K562 (cell line): ENCODE data around the gene CTBP2. TPM values are rescaled to one million over a fixed set of nuclear protein-coding genes. Genes with fewer than 3 reads are reported as not detected.

Experiments
- ATAC-seq: fragments of 200-7000 bp; cut with Tn5 transposase; 3 replicates; pipeline ENCODE4 v1.9.1; 2020; ENCODE audit warnings: moderate library complexity
- BruUV-seq: library from RNA; stranded (reverse); fragments of 400-500 nt; replicated peaks from 2 replicates; lab custom pipeline; 2021; lab: Mats Ljungman, UMichigan
- CTCF ChIA-PET: fragments of 300-600 bp; formaldehyde crosslinking; extraction: SDS; loops from one replicate; lab custom pipeline; 2021; ENCODE audit warnings: low intra/inter-chr PET ratio; lab: Yijun Ruan, JAX
- POLR2A ChIA-PET: fragments of 300-600, 350-650 bp; sonication (Branson Sonifier 250); formaldehyde crosslinking; extraction: SDS; loops from one replicate; lab custom pipeline; 2021; ENCODE audit warnings: antibody characterized with exemption, inconsistent platforms; lab: Yijun Ruan, JAX
- DNase-seq, 4 experiments: peaks; one replicate each; pipeline versions ENCODE4 v3.0.0 to v3.0.0-alpha.2; 2011 to 2018; ENCODE audit warnings: low spot score in 3 of 4, mixed read lengths in 3 of 4; ENCODE audit errors: extremely low read depth in 1 of 4
- FAIRE-seq: peaks from 2 replicates; lab custom pipeline; 2011; peaks lifted over from hg19 to GRCh38; lab: Jason Lieb, UNC
- H2AFZ ChIP-seq: 2 replicates; pipeline ENCODE4 v1.6.0; 2011; ENCODE audit warnings: low read depth, low read length, control low read depth, inconsistent platforms
- H3K27ac ChIP-seq: fragments of 200-600 bp; 3 replicates; pipeline ENCODE4 v1.8.0; 2011; ENCODE audit warnings: low read depth, mild to moderate bottlenecking, control low read depth, inconsistent platforms, low read length, moderate library complexity, mixed read lengths; ENCODE audit errors: extremely low read depth
- H3K27me3 ChIP-seq, 2 experiments: fragments of 300-600 bp in 1 of 2; 2 replicates in 1 of 2; 3 replicates in 1 of 2; pipeline versions ENCODE4 v1.6.0 to v1.8.0; 2011; ENCODE audit warnings: inconsistent platforms in 2 of 2, low read length in 2 of 2, mild to moderate bottlenecking in 1 of 2, mixed read lengths in 1 of 2, moderate library complexity in 1 of 2; ENCODE audit not compliant: control insufficient read depth in 2 of 2, insufficient read depth in 2 of 2
- H3K36me3 ChIP-seq: fragments of 300-600 bp; 3 replicates; pipeline ENCODE4 v1.8.0; 2011; ENCODE audit warnings: mild to moderate bottlenecking, low read length, inconsistent platforms; ENCODE audit not compliant: control insufficient read depth, insufficient read depth
- H3K4me1 ChIP-seq, 2 experiments: fragments of 200-600 bp in 1 of 2; replicated peaks in 1 of 2; 2 replicates in 1 of 2; 3 replicates in 1 of 2; pipeline versions ENCODE4 v1.5.1 to v1.8.0; 2011; ENCODE audit warnings: inconsistent platforms in 2 of 2, low read length in 2 of 2, mild to moderate bottlenecking in 1 of 2, mixed read lengths in 1 of 2, moderate library complexity in 1 of 2; ENCODE audit not compliant: control insufficient read depth in 2 of 2, insufficient read depth in 2 of 2
- H3K4me2 ChIP-seq: 2 replicates; pipeline ENCODE4 v1.6.1; 2011; ENCODE audit warnings: low read length, control low read depth, inconsistent platforms, mixed read lengths; ENCODE audit not compliant: insufficient read depth
- H3K4me3 ChIP-seq: fragments of 200-600 bp; sonication (generic), shearing (Covaris generic); 2 replicates; pipeline ENCODE4 v1.5.1; 2016; ENCODE audit warnings: control low read depth, inconsistent platforms
- H3K79me2 ChIP-seq: fragments of 200-600 bp; 3 replicates; pipeline ENCODE4 v1.8.0; 2011; ENCODE audit warnings: low read length, inconsistent platforms; ENCODE audit not compliant: control insufficient read depth, insufficient read depth
- H3K9ac ChIP-seq, 2 experiments: 2 replicates each; pipeline versions ENCODE4 v1.6.0 to v1.6.1; 2011; ENCODE audit warnings: low read depth in 2 of 2, low read length in 2 of 2, control low read depth in 1 of 2, inconsistent platforms in 1 of 2, mild to moderate bottlenecking in 1 of 2, mixed read lengths in 1 of 2; ENCODE audit not compliant: insufficient read depth in 1 of 2
- H3K9me1 ChIP-seq: one replicate; pipeline ENCODE4 v1.6.0; 2011; ENCODE audit warnings: inconsistent platforms, mild to moderate bottlenecking, low read length, moderate library complexity; ENCODE audit not compliant: control insufficient read depth, insufficient read depth
- H3K9me3 ChIP-seq: replicated peaks from 2 replicates; pipeline ENCODE4 v1.5.1; 2011; ENCODE audit warnings: low read depth, low read length, inconsistent platforms; ENCODE audit not compliant: control insufficient read depth, insufficient read depth
- H4K20me1 ChIP-seq: replicated peaks from 2 replicates; pipeline ENCODE4 v1.6.1; 2011; ENCODE audit warnings: low read length, inconsistent platforms, mixed read lengths; ENCODE audit not compliant: control insufficient read depth, insufficient read depth
- ELF4 ChIP-seq: fragments of 450-650 bp; formaldehyde crosslinking; IDR thresholded peaks from 2 replicates; pipeline ENCODE4 v1.4.0; 2022; ENCODE audit warnings: missing genetic modification characterization
- HINFP ChIP-seq: fragments of 450-650 bp; conservative IDR thresholded peaks from 2 replicates; pipeline ENCODE4 v1.6.1; 2016; ENCODE audit warnings: missing genetic modification characterization, low read depth, mild to moderate bottlenecking, control low read depth, missing compliant biosample characterization
- KDM5B ChIP-seq: fragments of 200-600 bp; sonication (generic); IDR thresholded peaks from 2 replicates; pipeline ENCODE4 v1.6.1; 2012; ENCODE audit warnings: low read depth, mild to moderate bottlenecking, moderate library complexity, low read length, control low read depth, inconsistent platforms; ENCODE audit not compliant: insufficient replicate concordance
- NR2F6 ChIP-seq: fragments of 450-650 bp; formaldehyde crosslinking; IDR thresholded peaks from 2 replicates; pipeline ENCODE4 v1.4.0; 2020; ENCODE audit warnings: mild to moderate bottlenecking
- NRF1 ChIP-seq, 2 experiments: fragments of 450-650 bp; IDR thresholded peaks in 1 of 2; conservative IDR thresholded peaks in 1 of 2; 2 replicates each; pipeline ENCODE4 v1.6.1; 2014; ENCODE audit warnings: mild to moderate bottlenecking in 2 of 2
- PHTF2 ChIP-seq: fragments of 250-450 bp; sonication (Bioruptor Pico); IDR thresholded peaks from 2 replicates; pipeline ENCODE4 v1.5.0; 2021; ENCODE audit warnings: mild to moderate bottlenecking
- RB1 ChIP-seq: fragments of 450-650 bp; IDR thresholded peaks from 2 replicates; pipeline ENCODE4 v1.6.1; 2017; ENCODE audit warnings: low read depth, mild to moderate bottlenecking
- WGBS: fragments of 100-300 bp; shearing (Covaris generic); methylation state at CpG from one replicate; pipeline ENCODE4 v1.1.6; 2016; ENCODE audit warnings: low coverage, mixed read lengths; ENCODE audit not compliant: insufficient coverage; ENCODE audit errors: missing lambda C conversion rate; 5-methylcytosine and 5-hydroxymethylcytosine counted together
- in situ Hi-C: fragments of 300-500 bp; cut with MboI; formaldehyde crosslinking; loops from 4 replicates; pipeline ENCODE4 v1.15.0; 2018; ENCODE audit warnings: inconsistent platforms, mixed read lengths
- intact Hi-C: fragments of 100-400 bp; cut with micrococcal nuclease; formaldehyde crosslinking; loops from 2 replicates; pipeline ENCODE4 v1.14.2; 2022
- polyA plus RNA-seq, 8 experiments: library from polyadenylated mRNA; depleted of rRNA in 4 of 8; stranded (reverse) in 5 of 8; unstranded in 3 of 8; fragments of >200 nt; fragmentation: Nextera tagmentation in 2 of 8; fragmentation: Illumina TruSeq in 1 of 8; extraction: Ambion mirVana in 2 of 8; extraction: Trizol in 1 of 8; gene quantifications; 2 replicates each; pipeline versions ENCODE4 v1.2.1 to v1.2.3, GENCODE V29; 2011 to 2014; ENCODE audit warnings: inconsistent platforms in 1 of 8, missing spikeins in 1 of 8
- total RNA-seq, 7 experiments: library from RNA; depleted of rRNA in 6 of 7; stranded (reverse); fragments of >200 nt in 6 of 7; fragmentation: Illumina TruSeq in 2 of 7; extraction: Trizol in 2 of 7; gene quantifications; 2 replicates each; pipeline versions ENCODE4 v1.2.1 to v1.2.3, GENCODE V29; 2011 to 2021; ENCODE audit warnings: low replicate concordance in 1 of 7
- TF ChIP-seq, protein P1 (sequence below): fragments of 250-450 bp; sonication (Bioruptor Pico); IDR thresholded peaks from 2 replicates; pipeline ENCODE4 v1.4.0; 2020; ENCODE audit warnings: mild to moderate bottlenecking, moderate library complexity

Gene CTBP2
- total and polyA plus RNA-seq, 9 of the 15 experiments (the other 6 are each of a cell fraction or from before 2014, with no cell fraction given) = 1.3 to 8.8 (median 5.1) TPM

GRCh38 chr10:125192620-125193019 is 32.3 kb upstream of the CTBP2 start (continued):
- TF ChIP-seq KDM5B (no peak), HINFP (tag) (no peak), NR2F6 (no peak), RB1 (no peak), ELF4 (CRISPR knock-in tag) (no peak)
- TF ChIP-seq, protein P1, sequence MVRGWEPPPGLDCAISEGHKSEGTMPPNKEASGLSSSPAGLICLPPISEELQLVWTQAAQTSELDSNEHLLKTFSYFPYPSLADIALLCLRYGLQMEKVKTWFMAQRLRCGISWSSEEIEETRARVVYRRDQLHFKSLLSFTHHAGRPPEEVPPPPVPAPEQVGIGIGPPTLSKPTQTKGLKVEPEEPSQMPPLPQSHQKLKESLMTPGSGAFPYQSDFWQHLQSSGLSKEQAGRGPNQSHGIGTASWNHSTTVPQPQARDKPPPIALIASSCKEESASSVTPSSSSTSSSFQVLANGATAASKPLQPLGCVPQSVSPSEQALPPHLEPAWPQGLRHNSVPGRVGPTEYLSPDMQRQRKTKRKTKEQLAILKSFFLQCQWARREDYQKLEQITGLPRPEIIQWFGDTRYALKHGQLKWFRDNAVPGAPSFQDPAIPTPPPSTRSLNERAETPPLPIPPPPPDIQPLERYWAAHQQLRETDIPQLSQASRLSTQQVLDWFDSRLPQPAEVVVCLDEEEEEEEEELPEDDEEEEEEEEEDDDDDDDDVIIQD = no peak

DNA sequence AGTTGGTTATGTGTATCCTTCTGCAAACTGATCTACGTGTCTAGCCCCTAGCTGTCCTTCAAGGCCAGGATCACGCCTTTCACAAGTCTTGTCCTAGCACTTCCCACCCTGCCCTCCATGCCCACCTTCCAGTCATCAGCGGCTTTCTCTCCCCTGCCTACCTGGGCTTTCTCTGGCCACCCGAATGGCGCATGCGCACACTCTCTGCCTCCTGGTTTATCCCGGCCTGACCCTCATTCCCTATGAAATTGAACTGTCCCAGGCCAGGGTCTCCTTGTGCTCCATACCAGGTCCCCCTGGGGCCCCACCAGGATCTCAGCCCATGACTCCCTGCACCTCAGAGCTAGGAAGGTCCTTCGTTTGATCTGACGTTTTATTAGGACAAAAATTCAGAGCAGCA is 31.6 kb upstream of the CTBP2 start:
- no peaks in the 10 kb centered on the region for H4K20me1 ChIP-seq
- BruUV-seq = no TSS peak
- H3K79me2 ChIP-seq = no peaks in the 10 kb centered on the region
- WGBS = 23% methylated on average over 8 of the region's 9 CpGs
- H3K4me1 ChIP-seq = no peaks in the 10 kb centered on the region; a peak in 1 of 5 replicates
- POLR2A ChIA-PET = interaction anchor here (0.5 to 1.3 kb wide), 2 partner anchors 10 to 290 kb away, joined by 3 read pairs; no protein-coding TSS in a partner anchor
- H3K9me1 ChIP-seq = no peaks in the 10 kb centered on the region
- CTCF ChIA-PET = no interaction called here
- peaks cover 2 to 41% of the 10 kb centered on the region in 2 experiments; a peak in 2 of 5 replicates for H3K27me3 ChIP-seq
- DNase-seq = peak in 1 of 4 experiments; percentile 16
- intact Hi-C loops = no loop called here
- H3K36me3 ChIP-seq = no peaks in the 10 kb centered on the region
- TF ChIP-seq NRF1 (conservative IDR thresholded peaks at IDR 0.05 in 1 of 2, IDR thresholded peaks at IDR 0.05 in 1 of 2) (peak; percentile 53 to 57; a peak in 3 of 4 replicates), PHTF2 (CRISPR knock-in tag) (no peak)
- in situ Hi-C loops = no loop called here
- H3K4me2 ChIP-seq = no peak overlapping the region
- H3K27ac ChIP-seq = no peak overlapping the region
- FAIRE-seq = no peak
- no peak overlapping the region for H3K9ac ChIP-seq
- no peaks in the 10 kb centered on the region for H3K9me3 ChIP-seq
- H2AFZ ChIP-seq = no peak overlapping the region
- no peak overlapping the region for H3K4me3 ChIP-seq
- ATAC-seq = no peak
